ENCODE results near the gene ATAT1.

DNA sequence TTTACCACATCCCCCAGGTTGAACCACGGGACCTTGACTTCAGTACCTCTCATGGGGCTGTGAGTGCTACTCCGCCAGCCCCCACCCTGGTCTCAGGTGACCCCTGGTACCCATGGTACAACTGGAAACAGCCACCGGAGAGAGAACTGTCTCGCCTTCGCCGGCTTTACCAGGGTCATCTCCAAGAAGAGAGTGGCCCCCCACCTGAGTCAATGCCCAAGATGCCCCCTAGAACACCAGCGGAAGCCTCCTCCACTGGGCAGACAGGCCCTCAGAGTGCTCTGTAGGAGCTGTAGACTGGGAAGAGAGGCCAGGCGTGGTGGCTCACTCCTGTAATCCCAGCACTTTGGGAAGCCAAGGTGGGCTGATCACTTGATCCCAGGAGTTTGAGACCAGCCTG is 1.2 kb upstream of the ATAT1 start:
- TF ChIP-seq, protein P1, sequence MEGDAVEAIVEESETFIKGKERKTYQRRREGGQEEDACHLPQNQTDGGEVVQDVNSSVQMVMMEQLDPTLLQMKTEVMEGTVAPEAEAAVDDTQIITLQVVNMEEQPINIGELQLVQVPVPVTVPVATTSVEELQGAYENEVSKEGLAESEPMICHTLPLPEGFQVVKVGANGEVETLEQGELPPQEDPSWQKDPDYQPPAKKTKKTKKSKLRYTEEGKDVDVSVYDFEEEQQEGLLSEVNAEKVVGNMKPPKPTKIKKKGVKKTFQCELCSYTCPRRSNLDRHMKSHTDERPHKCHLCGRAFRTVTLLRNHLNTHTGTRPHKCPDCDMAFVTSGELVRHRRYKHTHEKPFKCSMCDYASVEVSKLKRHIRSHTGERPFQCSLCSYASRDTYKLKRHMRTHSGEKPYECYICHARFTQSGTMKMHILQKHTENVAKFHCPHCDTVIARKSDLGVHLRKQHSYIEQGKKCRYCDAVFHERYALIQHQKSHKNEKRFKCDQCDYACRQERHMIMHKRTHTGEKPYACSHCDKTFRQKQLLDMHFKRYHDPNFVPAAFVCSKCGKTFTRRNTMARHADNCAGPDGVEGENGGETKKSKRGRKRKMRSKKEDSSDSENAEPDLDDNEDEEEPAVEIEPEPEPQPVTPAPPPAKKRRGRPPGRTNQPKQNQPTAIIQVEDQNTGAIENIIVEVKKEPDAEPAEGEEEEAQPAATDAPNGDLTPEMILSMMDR (conservative IDR thresholded peaks at IDR 0.05 in 1 of 2, IDR thresholded peaks at IDR 0.05 in 1 of 2; ENCODE audit: extremely low read depth in 1 of 2, insufficient read depth in 1 of 2, low read depth in 1 of 2, low read length in 2 of 2): no peak
- no peak for TF ChIP-seq EZH2 (IDR thresholded peaks at IDR 0.05; ENCODE audit: borderline replicate concordance, low read length)

Measured in mammary epithelial cell (primary cell).